Chondrocyte (in vitro differentiated cells): ENCODE results near the gene PLEKHJ1. TPM values are rescaled to one million over a fixed set of nuclear protein-coding genes. Genes with fewer than 3 reads are reported as not detected.

Source experiments
- DNase-seq: peaks from one replicate; pipeline ENCODE4 v3.0.0; 2021; ENCODE audit warnings: mixed read lengths, low spot score
- H3K27ac Mint-ChIP-seq: one replicate; pipeline ENCODE4 v1.8.0; 2021; ENCODE audit warnings: mild to moderate bottlenecking, moderate library complexity, mixed read lengths; ENCODE audit not compliant: unreplicated experiment
- H3K27me3 Mint-ChIP-seq: 2 replicates; pipeline ENCODE4 v1.8.0; 2021; ENCODE audit warnings: low read depth, mixed read lengths
- H3K36me3 Mint-ChIP-seq: 2 replicates; pipeline ENCODE4 v1.8.0; 2021; ENCODE audit warnings: low read depth, mixed read lengths
- H3K4me1 Mint-ChIP-seq: 2 replicates; pipeline ENCODE4 v1.8.0; 2021; ENCODE audit warnings: low read depth, mild to moderate bottlenecking, mixed read lengths
- H3K4me3 Mint-ChIP-seq: one replicate; pipeline ENCODE4 v1.8.0; 2021; ENCODE audit warnings: mild to moderate bottlenecking, moderate library complexity, mixed read lengths; ENCODE audit not compliant: unreplicated experiment
- H3K9me3 Mint-ChIP-seq: 2 replicates; pipeline ENCODE4 v1.8.0; 2021; ENCODE audit warnings: low read depth, mixed read lengths
- CTCF ChIP-seq: fragments of 200-600 bp; sonication (generic); IDR thresholded peaks from 2 replicates; pipeline ENCODE4 v1.5.0; 2021; ENCODE audit warnings: antibody characterized with exemption, mild to moderate bottlenecking, moderate library complexity
- total RNA-seq: library from RNA; stranded (reverse); gene quantifications from 3 replicates; pipeline ENCODE4 v1.2.1, GENCODE V29; 2021

PLEKHJ1 gene
- total RNA-seq, 1 donor from 2014 or later, result 42.4 TPM

- no peak overlapping the region for H3K4me3 Mint-ChIP-seq
Observed at GRCh38 chr19:2280633-2281264, 44.6 kb upstream of the PLEKHJ1 start.

GRCh38 chr19:2278459-2279158, 42.5 kb upstream of the PLEKHJ1 start:
- Mint-ChIP-seq H3K27me3 (no peaks in the 10 kb centered on the region), H3K9me3 (no peaks in the 10 kb centered on the region), H3K27ac (no peak overlapping the region), H3K4me3 (no peak overlapping the region), H3K36me3 (peaks cover 6% of the 10 kb centered on the region), H3K4me1 (peaks cover 30% of the 10 kb centered on the region)
- TF ChIP-seq CTCF, result no peak
- DNase-seq, result no peak

More at GRCh38 chr19:2280633-2281264, 44.6 kb upstream of the PLEKHJ1 start:
- no peak for TF ChIP-seq CTCF
- no peak for DNase-seq
- Mint-ChIP-seq H3K36me3 (peaks cover 3% of the 10 kb centered on the region), H3K4me1 (peaks cover 16% of the 10 kb centered on the region), H3K27ac (no peak overlapping the region), H3K9me3 (no peaks in the 10 kb centered on the region), H3K27me3 (no peaks in the 10 kb centered on the region)

- Mint-ChIP-seq H3K4me3 (no peak overlapping the region), H3K27me3 (no peaks in the 10 kb centered on the region), H3K9me3 (no peaks in the 10 kb centered on the region), H3K27ac (no peak overlapping the region), H3K36me3 (peaks cover 8% of the 10 kb centered on the region), H3K4me1 (peaks cover 32% of the 10 kb centered on the region)
- no peak for DNase-seq
- TF ChIP-seq CTCF, result no peak
Observed at GRCh38 chr19:2277138-2277537, 41.0 kb upstream of the PLEKHJ1 start.

- no peak for DNase-seq
- TF ChIP-seq CTCF, result no peak
- H3K36me3 Mint-ChIP-seq, result peaks cover 12% of the 10 kb centered on the region
- H3K4me1 Mint-ChIP-seq, result peaks cover 31% of the 10 kb centered on the region
- H3K27ac Mint-ChIP-seq, result no peak overlapping the region
- H3K27me3 Mint-ChIP-seq, result no peaks in the 10 kb centered on the region
- no peak overlapping the region for H3K4me3 Mint-ChIP-seq
- H3K9me3 Mint-ChIP-seq, result no peaks in the 10 kb centered on the region
Observed at GRCh38 chr19:2276429-2276986, 40.4 kb upstream of the PLEKHJ1 start.

- peaks cover 33% of the 10 kb centered on the region for H3K4me1 Mint-ChIP-seq
- TF ChIP-seq CTCF, result no peak
- H3K27ac Mint-ChIP-seq, result no peak overlapping the region
- DNase-seq, result no peak
- H3K27me3 Mint-ChIP-seq, result no peaks in the 10 kb centered on the region
- no peaks in the 10 kb centered on the region for H3K9me3 Mint-ChIP-seq
- H3K4me3 Mint-ChIP-seq, result no peak overlapping the region
- peaks cover 14% of the 10 kb centered on the region for H3K36me3 Mint-ChIP-seq
Observed at GRCh38 chr19:2275588-2276428, 39.7 kb upstream of the PLEKHJ1 start.
